ENCODE data around the gene CREBZF. TPM values are rescaled to one million over a fixed set of nuclear protein-coding genes. Genes with fewer than 3 reads are reported as not detected.

The CREBZF gene
- polyA plus RNA-seq, 1 experiment = 15.4 TPM

DNA sequence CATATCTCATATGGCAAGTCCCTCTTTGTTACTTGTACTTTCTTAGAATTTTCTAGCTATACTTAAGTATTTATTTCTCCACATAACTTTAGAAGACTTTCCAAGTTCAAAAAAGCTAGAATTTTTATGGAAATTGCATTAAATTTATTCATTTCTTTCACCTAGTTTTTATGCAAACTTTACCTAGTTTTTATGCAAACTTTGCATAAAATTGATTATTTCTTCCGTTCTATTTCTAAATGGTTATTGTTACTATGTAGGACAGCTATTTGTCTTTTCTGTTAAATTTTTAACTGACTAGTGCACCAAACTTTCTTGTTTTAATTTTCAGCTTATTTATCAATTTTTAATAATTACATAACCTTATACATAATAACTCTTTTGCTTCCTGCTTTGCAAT is 3.2 kb upstream of the CREBZF start:
- H3K4me3 ChIP-seq (ENCODE audit: low read depth, low read length) = no peak overlapping the region
- no peaks in the 10 kb centered on the region for H3K36me3 ChIP-seq (ENCODE audit: control insufficient read depth, insufficient read depth, low read length)
- TF ChIP-seq, protein P1, sequence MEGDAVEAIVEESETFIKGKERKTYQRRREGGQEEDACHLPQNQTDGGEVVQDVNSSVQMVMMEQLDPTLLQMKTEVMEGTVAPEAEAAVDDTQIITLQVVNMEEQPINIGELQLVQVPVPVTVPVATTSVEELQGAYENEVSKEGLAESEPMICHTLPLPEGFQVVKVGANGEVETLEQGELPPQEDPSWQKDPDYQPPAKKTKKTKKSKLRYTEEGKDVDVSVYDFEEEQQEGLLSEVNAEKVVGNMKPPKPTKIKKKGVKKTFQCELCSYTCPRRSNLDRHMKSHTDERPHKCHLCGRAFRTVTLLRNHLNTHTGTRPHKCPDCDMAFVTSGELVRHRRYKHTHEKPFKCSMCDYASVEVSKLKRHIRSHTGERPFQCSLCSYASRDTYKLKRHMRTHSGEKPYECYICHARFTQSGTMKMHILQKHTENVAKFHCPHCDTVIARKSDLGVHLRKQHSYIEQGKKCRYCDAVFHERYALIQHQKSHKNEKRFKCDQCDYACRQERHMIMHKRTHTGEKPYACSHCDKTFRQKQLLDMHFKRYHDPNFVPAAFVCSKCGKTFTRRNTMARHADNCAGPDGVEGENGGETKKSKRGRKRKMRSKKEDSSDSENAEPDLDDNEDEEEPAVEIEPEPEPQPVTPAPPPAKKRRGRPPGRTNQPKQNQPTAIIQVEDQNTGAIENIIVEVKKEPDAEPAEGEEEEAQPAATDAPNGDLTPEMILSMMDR (IDR thresholded peaks at IDR 0.05; ENCODE audit: insufficient read depth, low read depth, low read length) = no peak
- DNase-seq (ENCODE audit: low read depth) = no peak
- ChIA-PET POLR2A (no interaction called here), CTCF (no interaction called here)
- no peaks in the 10 kb centered on the region for H3K27me3 ChIP-seq (ENCODE audit: control insufficient read depth, insufficient read depth, low read length)

DNA sequence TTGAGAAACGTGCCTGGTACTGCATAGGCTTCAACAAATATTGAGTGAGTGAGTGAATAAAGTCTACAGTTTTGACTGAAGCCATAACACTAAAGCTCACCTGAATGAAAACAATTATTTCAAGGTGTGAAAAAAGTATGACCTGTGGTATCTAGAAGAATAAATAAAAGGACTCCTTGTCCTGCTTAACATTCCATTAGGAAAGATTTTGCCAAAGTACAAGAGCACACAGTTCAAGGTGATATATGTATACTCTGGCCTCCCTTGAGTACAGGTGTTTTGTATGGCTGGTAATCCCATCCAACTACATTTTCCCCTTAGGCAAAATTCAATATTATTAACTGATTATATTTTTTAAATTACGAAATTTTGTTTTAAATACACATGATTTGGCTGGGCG is 1.8 kb upstream of the CREBZF start:
- TF ChIP-seq, protein P1 (IDR thresholded peaks at IDR 0.05; ENCODE audit: insufficient read depth, low read depth, low read length) = no peak
- CTCF ChIA-PET = no interaction called here
- Histone ChIP-seq H3K36me3 (ENCODE audit: control insufficient read depth, insufficient read depth, low read length) (no peaks in the 10 kb centered on the region), H3K4me3 (ENCODE audit: low read depth, low read length) (no peak overlapping the region), H3K27me3 (ENCODE audit: control insufficient read depth, insufficient read depth, low read length) (no peaks in the 10 kb centered on the region)
- POLR2A ChIA-PET = no interaction called here
- no peak for DNase-seq (ENCODE audit: low read depth)

DNA sequence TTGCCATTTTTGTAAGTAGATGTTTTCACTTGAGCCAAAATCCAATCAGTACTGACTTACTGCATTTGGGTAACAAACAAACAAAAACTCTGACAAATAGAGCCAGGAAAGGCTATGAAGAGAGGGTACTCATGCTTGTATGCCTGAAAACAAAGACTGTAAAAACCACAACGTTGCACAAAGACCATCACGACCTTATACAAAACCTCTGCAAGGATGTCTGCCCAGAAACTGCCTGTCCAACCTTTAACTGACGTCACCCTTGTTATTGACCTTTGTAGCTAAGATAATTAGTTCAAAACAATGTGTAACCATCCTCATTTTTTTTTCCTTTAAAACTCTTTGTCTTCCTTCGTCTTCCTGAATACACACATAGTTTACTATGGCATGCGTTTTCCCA is 804 bp upstream of the CREBZF start:
- no peak overlapping the region for H3K4me3 ChIP-seq (ENCODE audit: low read depth, low read length)
- POLR2A ChIA-PET = no interaction called here
- DNase-seq (ENCODE audit: low read depth) = no peak
- CTCF ChIA-PET = no interaction called here
- no peaks in the 10 kb centered on the region for H3K36me3 ChIP-seq (ENCODE audit: control insufficient read depth, insufficient read depth, low read length)
- TF ChIP-seq, protein P1 (IDR thresholded peaks at IDR 0.05; ENCODE audit: insufficient read depth, low read depth, low read length) = no peak
- H3K27me3 ChIP-seq (ENCODE audit: control insufficient read depth, insufficient read depth, low read length) = no peaks in the 10 kb centered on the region

DNA sequence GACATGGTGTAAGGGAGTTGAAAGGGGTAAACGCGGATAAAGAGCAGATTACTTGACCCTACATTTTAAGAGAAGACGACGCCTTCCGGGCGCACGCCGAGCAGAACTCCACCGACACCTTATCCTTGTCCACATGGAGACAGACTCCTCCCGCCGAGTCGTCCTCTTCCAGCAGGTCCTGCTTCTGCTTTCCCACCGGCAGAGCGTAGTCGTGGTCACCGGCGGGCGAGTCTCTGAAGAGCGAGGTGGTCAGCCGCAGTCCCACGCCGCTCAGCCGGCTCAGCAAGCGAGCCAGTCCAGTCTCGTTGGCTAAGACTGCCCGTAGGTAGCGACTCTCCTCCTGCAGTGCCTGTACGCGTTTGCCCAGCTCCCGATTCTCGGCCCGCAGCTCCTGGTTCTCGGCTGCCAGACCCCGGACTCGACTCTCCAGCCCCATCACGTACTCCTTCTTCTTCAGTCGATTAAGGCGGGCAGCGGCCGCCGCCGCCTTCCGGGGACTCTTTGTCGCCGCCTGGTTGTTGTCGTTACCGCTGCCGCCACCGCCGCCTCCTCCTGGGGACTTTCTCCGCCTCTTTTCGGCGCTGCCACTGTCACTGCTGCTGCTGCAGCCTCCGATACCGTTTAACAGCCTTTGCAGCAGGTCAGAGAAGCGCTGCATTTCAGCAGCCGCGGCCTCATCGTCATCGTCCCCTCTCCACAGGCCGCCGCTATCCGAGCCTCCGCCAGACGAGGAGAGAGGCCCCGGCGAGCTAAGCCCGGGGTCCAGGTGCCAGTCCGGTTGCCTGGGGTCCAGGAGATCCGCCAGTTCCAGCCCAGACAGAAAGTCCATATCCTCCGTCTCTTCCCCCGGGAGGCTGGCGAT is 945 bp downstream of the CREBZF start:
- Histone ChIP-seq H3K27me3 (ENCODE audit: control insufficient read depth, insufficient read depth, low read length) (no peaks in the 10 kb centered on the region), H3K4me3 (ENCODE audit: low read depth, low read length) (peak overlapping the region; percentile 98), H3K36me3 (ENCODE audit: control insufficient read depth, insufficient read depth, low read length) (no peaks in the 10 kb centered on the region; the same call in 1 of the 2 replicates)
- POLR2A ChIA-PET = interaction anchor here (0.6 kb wide), 2 partner anchors 109 to 223 kb away, joined by 3 to 13 read pairs; no protein-coding TSS in a partner anchor
- DNase-seq (ENCODE audit: low read depth) = no peak
- CTCF ChIA-PET = interaction anchor here (1.0 to 1.4 kb wide), 3 partner anchors 14 to 555 kb away, joined by 3 to 4 read pairs (median 3); no protein-coding TSS in a partner anchor
- TF ChIP-seq, protein P1 (IDR thresholded peaks at IDR 0.05; ENCODE audit: insufficient read depth, low read depth, low read length) = peak; percentile 48

DNA sequence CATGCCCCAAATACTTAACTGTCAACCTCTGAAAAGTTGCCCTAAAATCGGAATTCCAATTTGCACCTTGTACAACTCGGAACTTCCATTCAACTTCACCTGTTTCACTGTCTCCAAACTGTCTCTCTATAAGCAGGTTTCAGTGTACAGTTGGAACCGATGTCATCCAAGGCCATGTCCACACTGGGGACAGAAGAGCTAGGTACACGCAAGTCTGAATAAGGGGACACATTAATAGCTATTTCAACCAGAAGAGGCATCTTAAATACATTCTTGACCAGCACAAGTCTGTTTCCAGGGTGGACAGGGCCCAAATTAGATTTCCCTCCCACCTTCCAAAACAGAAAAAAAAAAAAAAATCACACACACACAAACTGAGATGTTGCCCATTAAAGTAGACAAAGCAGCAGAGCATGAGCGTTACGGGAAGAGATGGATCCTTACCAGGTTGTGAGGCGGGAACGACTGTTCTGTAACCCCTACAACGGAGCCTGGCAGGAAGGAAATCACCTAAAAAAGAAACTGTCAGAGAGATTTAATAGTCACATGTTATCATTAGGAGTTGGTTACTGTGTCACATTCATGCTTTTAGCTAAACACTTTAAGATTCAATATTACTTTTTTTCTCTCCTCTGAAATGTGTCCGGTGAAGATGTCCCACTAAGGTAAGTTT is 1.7 kb downstream of the CREBZF start:
- Histone ChIP-seq H3K27me3 (ENCODE audit: control insufficient read depth, insufficient read depth, low read length) (no peaks in the 10 kb centered on the region), H3K36me3 (ENCODE audit: control insufficient read depth, insufficient read depth, low read length) (no peaks in the 10 kb centered on the region; the same call in 1 of the 2 replicates), H3K4me3 (ENCODE audit: low read depth, low read length) (peak overlapping the region; percentile 98)
- no peak for DNase-seq (ENCODE audit: low read depth)
- TF ChIP-seq, protein P1 (IDR thresholded peaks at IDR 0.05; ENCODE audit: insufficient read depth, low read depth, low read length) = no peak
- ChIA-PET POLR2A (no interaction called here), CTCF (interaction anchor here (1.0 kb wide), 1 partner anchor 555 kb away, joined by 3 read pairs; no protein-coding TSS in a partner anchor)

Measured in BJ (cell line).